HCT116 (cell line): Measurements from ENCODE around the gene FAM131A. TPM values are rescaled to one million over a fixed set of nuclear protein-coding genes. Genes with fewer than 3 reads are reported as not detected.

Experiments used
- ATAC-seq: fragments of 200-7000 bp; cut with Tn5 transposase; 2 replicates; pipeline ENCODE4 v1.9.1; 2020; ENCODE audit warnings: mild to moderate bottlenecking, moderate library complexity
- BruUV-seq: library from RNA; stranded (reverse); fragments of 400-500 nt; replicated peaks from 2 replicates; lab custom pipeline; 2021; lab: Mats Ljungman, UMichigan
- CTCF ChIA-PET: fragments of 300-600 bp; sonication (Branson Sonifier 250); formaldehyde crosslinking; loops from one replicate; lab custom pipeline; 2021; ENCODE audit warnings: antibody characterized with exemption; lab: Charles Lee
- POLR2A ChIA-PET: fragments of 300-600, 350-600 bp; sonication (Branson Sonifier 250); formaldehyde crosslinking; loops from one replicate; lab custom pipeline; 2021; ENCODE audit warnings: antibody characterized with exemption; lab: Charles Lee
- RAD21 ChIA-PET, 2 experiments: fragments of 300-600 bp; sonication (Branson Sonifier 250); formaldehyde crosslinking; loops; one replicate each; lab custom pipeline; 2023; ENCODE audit warnings: low total read pairs in 2 of 2; ENCODE audit not compliant: uncharacterized antibody in 2 of 2, unreplicated experiment in 2 of 2, low non-redundant PET in 1 of 2; lab: Charles Lee
- DNase-seq: peaks from one replicate; pipeline ENCODE4 v3.0.0-alpha.2; 2010; ENCODE audit warnings: low read depth, low spot score
- H2AFZ ChIP-seq: fragments of 200-600 bp; shearing (Covaris generic), sonication (generic); 2 replicates; pipeline ENCODE4 v1.6.1; 2017; ENCODE audit warnings: low read depth, mixed run types, mixed read lengths, antibody characterized with exemption, low read length; ENCODE audit not compliant: poor library complexity, severe bottlenecking
- H3K27ac ChIP-seq: 2 replicates; pipeline ENCODE4 v1.5.1; 2012; ENCODE audit warnings: low read depth, low read length
- H3K27me3 ChIP-seq: fragments of 200-600 bp; sonication (generic); 2 replicates; pipeline ENCODE4 v1.6.1; 2016; ENCODE audit warnings: mixed run types, low read length, mixed read lengths; ENCODE audit not compliant: insufficient read depth
- H3K36me3 ChIP-seq, 2 experiments: fragments of 200-500 bp in 1 of 2; fragments of 200-600 bp in 1 of 2; sonication (Bioruptor generic) in 1 of 2; sonication (generic) in 1 of 2; 2 replicates each; pipeline versions ENCODE4 v1.5.1 to v1.6.1; 2014 to 2016; ENCODE audit warnings: low read length in 2 of 2, inconsistent platforms in 1 of 2, mixed read lengths in 1 of 2, mixed run types in 1 of 2; ENCODE audit not compliant: insufficient read depth in 2 of 2, control insufficient read depth in 1 of 2
- H3K4me1 ChIP-seq, 2 experiments: fragments of 200-600 bp in 1 of 2; sonication (generic) in 1 of 2; 2 replicates each; pipeline versions ENCODE4 v1.5.1 to v1.6.1; 2012 to 2017; ENCODE audit warnings: low read length in 2 of 2, inconsistent platforms in 1 of 2, mild to moderate bottlenecking in 1 of 2, mixed read lengths in 1 of 2, mixed run types in 1 of 2, moderate library complexity in 1 of 2; ENCODE audit not compliant: insufficient read depth in 2 of 2, control insufficient read depth in 1 of 2
- H3K4me2 ChIP-seq: fragments of 200-600 bp; sonication (generic); 2 replicates; pipeline ENCODE4 v1.6.1; 2017; ENCODE audit warnings: mixed run types, low read length, mixed read lengths
- H3K4me3 ChIP-seq, 2 experiments: fragments of 200-600 bp in 1 of 2; sonication (generic) in 1 of 2; replicated peaks in 1 of 2; 2 replicates each; pipeline ENCODE4 v1.5.1; 2011 to 2016; ENCODE audit warnings: low read length in 2 of 2, control low read depth in 1 of 2, low read depth in 1 of 2, mild to moderate bottlenecking in 1 of 2, mixed read lengths in 1 of 2, mixed run types in 1 of 2
- H3K79me2 ChIP-seq: fragments of 200-600 bp; sonication (generic); 2 replicates; pipeline ENCODE4 v1.6.1; 2017; ENCODE audit warnings: mild to moderate bottlenecking, mixed run types, low read length, moderate library complexity, mixed read lengths; ENCODE audit not compliant: insufficient read depth
- H3K9ac ChIP-seq: fragments of 200-600 bp; sonication (generic); 2 replicates; pipeline ENCODE4 v1.6.1; 2016; ENCODE audit warnings: low read length, mixed read lengths
- H3K9me2 ChIP-seq: fragments of 200-600 bp; sonication (generic), shearing (Covaris generic); 2 replicates; pipeline ENCODE4 v1.6.1; 2017; ENCODE audit warnings: mixed run types, mild to moderate bottlenecking, moderate library complexity; ENCODE audit not compliant: insufficient read depth
- H3K9me3 ChIP-seq, 2 experiments: fragments of 200-500 bp in 1 of 2; fragments of 200-600 bp in 1 of 2; sonication (Bioruptor generic) in 1 of 2; sonication (generic) in 1 of 2; 2 replicates each; pipeline ENCODE4 v1.6.1; 2014 to 2017; ENCODE audit warnings: low read length in 2 of 2, mixed read lengths in 2 of 2, inconsistent platforms in 1 of 2, low read depth in 1 of 2, mild to moderate bottlenecking in 1 of 2, mixed run types in 1 of 2, moderate library complexity in 1 of 2; ENCODE audit not compliant: control insufficient read depth in 1 of 2, insufficient read depth in 1 of 2
- H4K20me1 ChIP-seq: fragments of 200-600 bp; sonication (generic), shearing (Covaris generic); 2 replicates; pipeline ENCODE4 v1.6.1; 2017; ENCODE audit warnings: mixed run types, mild to moderate bottlenecking, moderate library complexity; ENCODE audit not compliant: insufficient read depth
- CEBPB ChIP-seq: IDR thresholded peaks from 2 replicates; pipeline ENCODE4 v1.6.1; 2012; ENCODE audit warnings: low read depth
- SP1 ChIP-seq: IDR thresholded peaks from 2 replicates; pipeline ENCODE4 v1.6.1; 2012; ENCODE audit warnings: low read depth
- intact Hi-C: fragments of 100-400 bp; cut with micrococcal nuclease; formaldehyde crosslinking; loops from 2 replicates; pipeline ENCODE4 v1.10.0; 2022
- total RNA-seq: library from RNA; stranded (reverse); gene quantifications from one replicate; pipeline ENCODE4 v1.2.1, GENCODE V29; 2021; ENCODE audit not compliant: unreplicated experiment
- TF ChIP-seq, protein P1 (sequence below): IDR thresholded peaks from 2 replicates; pipeline ENCODE4 v1.6.1; 2011; ENCODE audit warnings: mild to moderate bottlenecking, low read length, moderate library complexity; ENCODE audit not compliant: insufficient replicate concordance; ENCODE audit errors: extremely low read depth

The FAM131A gene
- total RNA-seq, 1 experiment from 2014 or later, result 17.8 TPM

- peaks cover 5 to 9% of the 10 kb centered on the region in 2 experiments; a peak in 2 of 4 replicates for H3K36me3 ChIP-seq
- intact Hi-C loops, result no loop called here
- no peak overlapping the region for H3K27ac ChIP-seq
- no peaks in the 10 kb centered on the region for H3K9me2 ChIP-seq
- POLR2A ChIA-PET, result no interaction called here
- DNase-seq, result no peak
- no peaks in the 10 kb centered on the region for H3K27me3 ChIP-seq
- TF ChIP-seq, protein P1, sequence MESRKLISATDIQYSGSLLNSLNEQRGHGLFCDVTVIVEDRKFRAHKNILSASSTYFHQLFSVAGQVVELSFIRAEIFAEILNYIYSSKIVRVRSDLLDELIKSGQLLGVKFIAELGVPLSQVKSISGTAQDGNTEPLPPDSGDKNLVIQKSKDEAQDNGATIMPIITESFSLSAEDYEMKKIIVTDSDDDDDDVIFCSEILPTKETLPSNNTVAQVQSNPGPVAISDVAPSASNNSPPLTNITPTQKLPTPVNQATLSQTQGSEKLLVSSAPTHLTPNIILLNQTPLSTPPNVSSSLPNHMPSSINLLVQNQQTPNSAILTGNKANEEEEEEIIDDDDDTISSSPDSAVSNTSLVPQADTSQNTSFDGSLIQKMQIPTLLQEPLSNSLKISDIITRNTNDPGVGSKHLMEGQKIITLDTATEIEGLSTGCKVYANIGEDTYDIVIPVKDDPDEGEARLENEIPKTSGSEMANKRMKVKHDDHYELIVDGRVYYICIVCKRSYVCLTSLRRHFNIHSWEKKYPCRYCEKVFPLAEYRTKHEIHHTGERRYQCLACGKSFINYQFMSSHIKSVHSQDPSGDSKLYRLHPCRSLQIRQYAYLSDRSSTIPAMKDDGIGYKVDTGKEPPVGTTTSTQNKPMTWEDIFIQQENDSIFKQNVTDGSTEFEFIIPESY, result no peak
- ATAC-seq, result no peak
- no TSS peak for BruUV-seq
- H4K20me1 ChIP-seq, result no peaks in the 10 kb centered on the region
- RAD21 ChIA-PET, result no interaction called here
- peaks cover 14% of the 10 kb centered on the region; the same call in 1 of the 2 replicates for H3K79me2 ChIP-seq
- CTCF ChIA-PET, result no interaction called here
- no peak overlapping the region for H3K4me2 ChIP-seq
- no peak overlapping the region for H3K9ac ChIP-seq
- H3K4me1 ChIP-seq, result peaks cover 11 to 24% of the 10 kb centered on the region in 2 experiments
- H2AFZ ChIP-seq, result no peak overlapping the region
- no peaks in the 10 kb centered on the region for H3K9me3 ChIP-seq
- H3K4me3 ChIP-seq, result no peak overlapping the region
Measured at GRCh38 chr3:184341925-184342324, 4.5 kb downstream of the FAM131A start.

GRCh38 chr3:184343200-184343876 lies 5.9 kb downstream of the FAM131A start:
- DNase-seq (no peak), ATAC-seq (no peak)
- Histone ChIP-seq H3K4me1 (peaks cover 9 to 19% of the 10 kb centered on the region in 2 experiments), H4K20me1 (no peaks in the 10 kb centered on the region), H3K27me3 (no peaks in the 10 kb centered on the region), H3K36me3 (peaks cover 5 to 9% of the 10 kb centered on the region in 2 experiments; a peak in 2 of 4 replicates), H3K79me2 (no peaks in the 10 kb centered on the region), H2AFZ (no peak overlapping the region), H3K9me3 (no peaks in the 10 kb centered on the region), H3K27ac (no peak overlapping the region), H3K9ac (no peak overlapping the region), H3K4me2 (no peak overlapping the region), H3K9me2 (no peaks in the 10 kb centered on the region)
- ChIA-PET CTCF (no interaction called here), RAD21 (no interaction called here), POLR2A (no interaction called here)
- BruUV-seq, result no TSS peak
- intact Hi-C loops, result no loop called here
- TF ChIP-seq SP1, result no peak
- TF ChIP-seq CEBPB, result no peak
- TF ChIP-seq, all 23 proteins: peak for 0
- no peak overlapping the region for H3K4me3 ChIP-seq
